NCI-H345 treated with DMSO at 0.1 percent for 48 hours (cell line): Measurements from ENCODE around the gene PRELID3B.
"Not testable (repeated sequence)": the region's sequence is repeated elsewhere in the genome, so short reads cannot be mapped to it uniquely, and the experiment has no call there.

ENCODE experiments used
- DNase-seq: peaks from one replicate; lab custom pipeline; 2025; ENCODE audit not compliant: unreplicated experiment; lab: John Stamatoyannopoulos, UW

Gene PRELID3B

GRCh38 chr20:59026904-59027740 is 15.5 kb downstream of the PRELID3B start:
- no peak for DNase-seq

DNA sequence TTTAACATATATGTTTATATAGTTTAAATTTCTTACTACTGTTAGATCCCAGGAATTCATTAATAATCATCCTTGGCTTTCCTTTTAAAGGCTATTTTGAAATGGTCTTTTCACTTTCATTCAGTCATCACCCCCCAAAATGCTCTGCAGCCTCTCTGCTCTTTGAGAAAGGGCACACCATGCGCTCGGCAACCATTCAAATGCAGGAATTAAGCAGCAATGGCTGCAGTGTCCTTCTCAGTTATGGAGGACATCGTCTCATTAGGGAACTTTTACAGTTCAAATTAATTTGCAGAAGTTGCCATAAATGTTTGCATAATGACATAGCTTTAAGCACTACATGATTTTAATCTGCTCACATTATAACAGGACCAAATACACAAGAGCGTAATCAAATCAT is 17.1 kb downstream of the PRELID3B start:
- no peak for DNase-seq

- no peak for DNase-seq
Measured at GRCh38 chr20:59025086-59025485, 17.5 kb downstream of the PRELID3B start.

DNA sequence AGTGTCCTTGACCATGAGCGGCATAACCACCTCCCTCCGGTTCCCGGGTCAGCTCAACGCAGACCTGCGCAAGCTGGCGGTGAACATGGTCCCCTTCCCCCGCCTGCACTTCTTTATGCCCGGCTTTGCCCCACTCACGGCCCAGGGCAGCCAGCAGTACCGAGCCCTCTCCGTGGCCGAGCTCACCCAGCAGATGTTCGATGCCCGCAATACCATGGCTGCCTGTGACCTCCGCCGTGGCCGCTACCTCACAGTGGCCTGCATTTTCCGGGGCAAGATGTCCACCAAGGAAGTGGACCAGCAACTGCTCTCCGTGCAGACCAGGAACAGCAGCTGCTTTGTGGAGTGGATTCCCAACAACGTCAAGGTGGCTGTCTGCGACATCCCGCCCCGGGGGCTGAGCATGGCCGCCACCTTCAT is 18.5 kb downstream of the PRELID3B start:
- DNase-seq, result no peak

GRCh38 chr20:59023616-59024015 is 19.0 kb downstream of the PRELID3B start:
- DNase-seq, result no peak

GRCh38 chr20:59022754-59023153 is 19.8 kb downstream of the PRELID3B start:
- DNase-seq, result no peak

GRCh38 chr20:59020938-59021551 is 21.5 kb downstream of the PRELID3B start:
- no peak for DNase-seq

- DNase-seq, result no peak
Measured at GRCh38 chr20:59019217-59019616, 23.4 kb downstream of the PRELID3B start, which contains the start of gene TUBB1. Gene TUBB1 (plus strand): TSS chr20:59019429. CDS start chr20:59019523, 94 bp downstream.

DNA sequence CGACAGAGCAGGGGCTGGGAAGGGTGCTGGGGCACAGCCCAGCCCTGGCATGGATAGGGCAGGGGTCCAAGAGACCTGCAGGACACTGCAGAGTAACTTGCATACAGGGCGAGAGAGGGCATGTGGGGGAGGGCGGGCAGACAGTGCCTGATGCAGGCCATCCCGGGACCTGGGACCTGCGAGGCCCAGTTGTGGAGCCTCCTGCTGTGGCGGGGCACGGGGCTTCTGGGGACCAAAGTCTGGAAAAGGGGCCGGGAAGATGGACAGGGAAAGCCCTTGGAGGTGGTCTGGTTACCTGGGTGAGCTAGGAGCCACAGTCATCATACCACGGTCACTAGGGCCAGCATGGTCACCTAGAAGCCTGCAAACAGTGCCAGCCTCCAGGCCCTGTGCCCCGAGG is 23.8 kb downstream of the PRELID3B start:
- DNase-seq, result no peak

DNA sequence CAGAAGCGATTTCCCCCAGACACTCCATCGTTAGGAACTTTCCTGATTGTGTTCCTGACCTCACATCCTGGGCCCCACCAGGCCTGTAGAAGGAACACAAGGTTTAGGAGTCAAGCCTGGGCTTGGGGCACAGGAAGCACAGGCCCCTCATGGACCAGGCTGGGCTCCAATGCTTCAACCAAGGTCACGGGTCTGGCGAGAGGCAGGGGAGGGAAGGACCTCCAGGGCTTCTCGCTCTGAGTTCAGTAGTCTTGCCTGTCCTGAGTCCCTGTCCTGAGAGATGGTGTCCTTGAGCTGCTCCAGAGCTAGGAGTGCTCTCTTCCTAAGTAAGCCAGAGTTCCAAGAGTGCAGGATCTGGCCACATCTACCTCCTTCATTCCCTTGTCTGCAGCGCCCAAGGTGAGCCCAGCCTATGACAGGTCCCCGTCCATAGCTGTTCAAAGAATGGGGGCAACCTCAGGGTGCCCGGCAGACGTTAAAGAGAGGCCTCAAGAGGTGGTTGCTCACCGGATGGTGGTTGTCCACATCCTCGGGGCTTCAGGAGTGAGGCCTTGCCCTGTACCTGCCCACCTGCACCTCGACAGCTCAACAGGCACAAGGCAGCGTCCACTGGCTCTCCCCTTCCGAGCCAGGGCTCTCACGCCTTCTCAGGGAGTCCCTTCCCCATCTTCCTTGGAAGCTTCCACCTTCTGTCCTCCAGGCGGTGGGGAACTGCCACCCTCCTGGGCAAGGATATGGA is 24.9 kb downstream of the PRELID3B start:
- no peak for DNase-seq

- no peak for DNase-seq
Measured at GRCh38 chr20:59016795-59017492, 25.6 kb downstream of the PRELID3B start.

- no peak for DNase-seq
Measured at GRCh38 chr20:59015812-59016711, 26.5 kb downstream of the PRELID3B start.

GRCh38 chr20:59015411-59015810 is 27.2 kb downstream of the PRELID3B start:
- DNase-seq, result no peak

GRCh38 chr20:59014680-59015389 is 27.8 kb downstream of the PRELID3B start:
- no peak for DNase-seq

DNA sequence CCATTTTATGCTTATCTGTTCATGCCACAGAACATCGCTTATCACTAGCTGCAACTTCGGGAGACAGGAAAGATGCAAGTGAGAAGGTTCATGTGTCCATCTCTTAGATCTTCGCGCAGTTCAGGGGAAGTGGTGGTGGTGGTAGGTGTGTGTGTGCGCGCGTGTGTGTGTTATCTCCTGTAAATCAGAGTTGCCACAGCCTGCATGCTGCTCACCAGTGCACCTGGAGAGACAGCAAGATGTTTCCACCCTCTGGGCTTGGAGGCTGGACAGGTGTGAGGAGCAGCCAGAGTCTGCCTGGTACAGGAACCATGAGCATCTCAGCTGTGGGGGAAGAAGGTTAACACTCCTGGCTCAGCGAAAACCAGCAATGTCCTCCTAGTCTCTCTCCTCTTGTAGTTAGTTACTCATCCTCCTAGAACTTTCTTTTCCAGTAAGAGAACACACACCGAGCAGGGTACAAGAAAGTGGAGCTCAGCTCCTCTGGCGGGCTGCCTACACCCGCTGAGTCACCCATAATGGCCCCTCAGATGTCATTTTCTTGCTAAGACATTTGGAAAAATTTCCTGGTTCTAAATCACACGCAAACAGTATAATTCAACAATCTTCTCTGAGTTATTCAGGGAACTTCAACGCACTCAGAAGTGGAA is 28.5 kb downstream of the PRELID3B start:
- no peak for DNase-seq

DNA sequence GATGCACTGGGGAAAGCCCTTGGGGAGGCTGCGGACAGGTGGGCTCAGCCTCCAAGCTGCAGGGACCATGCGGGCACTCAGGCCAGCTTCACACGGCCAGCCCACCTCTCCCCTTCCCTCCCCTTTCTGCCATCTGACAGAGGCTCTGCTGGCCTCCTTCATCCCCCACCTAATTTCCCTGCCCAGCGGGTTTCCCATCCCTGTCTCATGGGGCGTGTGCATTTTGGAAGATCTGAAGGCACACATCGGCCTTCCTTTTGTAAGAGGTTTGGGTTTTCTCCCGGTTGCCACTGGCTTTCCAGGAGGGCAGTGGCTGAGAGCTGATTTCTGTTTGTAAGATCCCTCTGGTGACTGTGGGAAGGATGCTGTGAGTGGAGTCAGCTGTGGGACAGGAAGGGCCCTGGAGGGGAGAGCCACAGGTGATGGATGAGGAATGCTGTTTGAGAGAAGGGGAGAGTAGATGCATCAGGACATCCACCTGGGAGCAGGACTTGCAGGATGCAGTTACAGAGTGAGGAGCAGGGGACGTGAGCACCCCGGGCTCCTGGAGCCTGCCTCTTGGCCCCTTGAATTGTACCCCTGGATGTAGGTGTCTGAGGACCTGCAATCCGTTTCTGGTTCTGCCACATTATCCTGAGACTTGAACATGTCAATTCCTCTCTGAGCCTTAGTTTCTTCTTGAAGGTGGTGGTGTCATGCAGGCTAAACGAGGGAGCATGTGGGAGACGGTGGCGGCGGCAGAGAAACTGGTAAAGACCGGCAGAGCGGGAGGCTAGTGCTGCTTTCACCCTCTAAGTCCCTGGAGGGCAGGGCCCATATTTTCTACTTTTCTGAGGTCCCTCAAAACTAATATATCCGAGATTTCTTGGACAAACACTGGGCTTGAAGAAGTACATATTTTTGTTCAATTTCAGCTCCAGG is 29.3 kb downstream of the PRELID3B start:
- no peak for DNase-seq

DNA sequence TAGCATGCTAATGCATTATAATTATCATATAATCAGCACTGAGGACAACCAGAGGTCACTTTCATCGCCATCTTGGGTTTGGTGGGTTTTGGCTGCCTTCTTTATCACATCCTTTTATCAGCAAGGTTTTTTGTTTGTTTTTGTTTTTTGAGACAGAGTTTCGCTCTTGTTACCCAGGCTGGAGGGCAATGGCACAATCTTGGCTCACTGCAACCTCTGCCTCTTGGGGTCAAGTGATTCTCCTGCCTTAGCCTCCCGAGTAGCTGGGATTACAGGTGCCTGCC is 30.8 kb downstream of the PRELID3B start:
- DNase-seq, result not testable (repeated sequence)
